ENCODE results near the gene MAP2K3. TPM values are rescaled to one million over a fixed set of nuclear protein-coding genes. Genes with fewer than 3 reads are reported as not detected.

The MAP2K3 gene
- total and polyA plus RNA-seq, 2 donors (not counting 1 experiment from before 2014, with no cell fraction given) = 23.8 to 80.9 TPM

DNA sequence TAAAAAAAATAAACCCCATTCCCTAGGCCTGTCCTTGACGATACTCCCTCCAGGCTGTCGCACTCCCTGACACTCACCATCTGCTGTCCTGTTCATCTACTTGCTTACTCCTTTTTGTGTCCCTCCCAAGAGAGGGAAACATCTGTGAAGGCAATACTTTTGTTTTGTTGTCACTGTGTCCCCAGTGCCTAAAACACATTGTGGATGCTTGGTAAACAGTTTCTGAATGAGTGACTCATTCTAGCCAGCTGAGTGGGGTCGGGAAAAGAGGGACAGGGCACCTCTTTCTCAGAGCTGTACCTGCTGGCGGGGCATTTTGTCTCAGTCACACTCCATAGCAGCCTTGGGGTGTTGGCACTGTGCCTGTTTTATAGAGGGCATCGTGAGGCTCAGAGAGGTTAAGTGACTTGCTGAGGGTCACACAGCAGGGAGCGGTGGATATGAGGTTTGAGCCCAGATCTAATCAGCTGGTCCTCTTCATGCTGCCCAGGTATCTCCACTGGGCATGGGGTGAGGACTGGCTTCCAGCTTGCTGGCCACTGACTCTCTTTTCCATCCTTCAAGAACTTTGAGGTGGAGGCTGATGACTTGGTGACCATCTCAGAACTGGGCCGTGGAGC is 15.6 kb downstream of the MAP2K3 start:
- Histone ChIP-seq H3K36me3 (ENCODE audit: control insufficient read depth, insufficient read depth, low read length) (peaks cover 38% of the 10 kb centered on the region), H3K79me2 (ENCODE audit: control insufficient read depth, insufficient read depth, low read length) (peaks cover 56% of the 10 kb centered on the region), H3K9me3 (ENCODE audit: control insufficient read depth, insufficient read depth, low read depth, low read length) (no peaks in the 10 kb centered on the region), H2AFZ (ENCODE audit: low read length) (no peak overlapping the region), H3K9ac (ENCODE audit: insufficient read depth, low read length) (no peak overlapping the region), H4K20me1 (ENCODE audit: control insufficient read depth, extremely low read depth, insufficient read depth, low read length) (peaks cover 2% of the 10 kb centered on the region), H3K27ac (ENCODE audit: insufficient read depth, low read length) (no peak overlapping the region), H3K27me3 (ENCODE audit: control insufficient read depth, insufficient read depth, low read length) (no peaks in the 10 kb centered on the region), H3K4me1 (ENCODE audit: control insufficient read depth, extremely low read depth, insufficient read depth, low read length) (no peaks in the 10 kb centered on the region), H3K4me3 (replicated peaks in 1 of 4; ENCODE audit: control extremely low read depth in 1 of 4, insufficient read depth in 1 of 4, low read depth in 3 of 4, low read length in 4 of 4) (no peak overlapping the region), H3K4me2 (ENCODE audit: extremely low read depth, insufficient read depth, low read length) (no peak overlapping the region)
- no peak for DNase-seq (ENCODE audit: low read depth in 2 of 2)
- TF ChIP-seq, protein P1, sequence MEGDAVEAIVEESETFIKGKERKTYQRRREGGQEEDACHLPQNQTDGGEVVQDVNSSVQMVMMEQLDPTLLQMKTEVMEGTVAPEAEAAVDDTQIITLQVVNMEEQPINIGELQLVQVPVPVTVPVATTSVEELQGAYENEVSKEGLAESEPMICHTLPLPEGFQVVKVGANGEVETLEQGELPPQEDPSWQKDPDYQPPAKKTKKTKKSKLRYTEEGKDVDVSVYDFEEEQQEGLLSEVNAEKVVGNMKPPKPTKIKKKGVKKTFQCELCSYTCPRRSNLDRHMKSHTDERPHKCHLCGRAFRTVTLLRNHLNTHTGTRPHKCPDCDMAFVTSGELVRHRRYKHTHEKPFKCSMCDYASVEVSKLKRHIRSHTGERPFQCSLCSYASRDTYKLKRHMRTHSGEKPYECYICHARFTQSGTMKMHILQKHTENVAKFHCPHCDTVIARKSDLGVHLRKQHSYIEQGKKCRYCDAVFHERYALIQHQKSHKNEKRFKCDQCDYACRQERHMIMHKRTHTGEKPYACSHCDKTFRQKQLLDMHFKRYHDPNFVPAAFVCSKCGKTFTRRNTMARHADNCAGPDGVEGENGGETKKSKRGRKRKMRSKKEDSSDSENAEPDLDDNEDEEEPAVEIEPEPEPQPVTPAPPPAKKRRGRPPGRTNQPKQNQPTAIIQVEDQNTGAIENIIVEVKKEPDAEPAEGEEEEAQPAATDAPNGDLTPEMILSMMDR (conservative IDR thresholded peaks at IDR 0.05 in 1 of 2, IDR thresholded peaks at IDR 0.05 in 1 of 2; ENCODE audit: low read depth in 1 of 2, low read length in 2 of 2) = no peak
- TF ChIP-seq EZH2 (IDR thresholded peaks at IDR 0.05; ENCODE audit: low read length, missing control alignments) = no peak

DNA sequence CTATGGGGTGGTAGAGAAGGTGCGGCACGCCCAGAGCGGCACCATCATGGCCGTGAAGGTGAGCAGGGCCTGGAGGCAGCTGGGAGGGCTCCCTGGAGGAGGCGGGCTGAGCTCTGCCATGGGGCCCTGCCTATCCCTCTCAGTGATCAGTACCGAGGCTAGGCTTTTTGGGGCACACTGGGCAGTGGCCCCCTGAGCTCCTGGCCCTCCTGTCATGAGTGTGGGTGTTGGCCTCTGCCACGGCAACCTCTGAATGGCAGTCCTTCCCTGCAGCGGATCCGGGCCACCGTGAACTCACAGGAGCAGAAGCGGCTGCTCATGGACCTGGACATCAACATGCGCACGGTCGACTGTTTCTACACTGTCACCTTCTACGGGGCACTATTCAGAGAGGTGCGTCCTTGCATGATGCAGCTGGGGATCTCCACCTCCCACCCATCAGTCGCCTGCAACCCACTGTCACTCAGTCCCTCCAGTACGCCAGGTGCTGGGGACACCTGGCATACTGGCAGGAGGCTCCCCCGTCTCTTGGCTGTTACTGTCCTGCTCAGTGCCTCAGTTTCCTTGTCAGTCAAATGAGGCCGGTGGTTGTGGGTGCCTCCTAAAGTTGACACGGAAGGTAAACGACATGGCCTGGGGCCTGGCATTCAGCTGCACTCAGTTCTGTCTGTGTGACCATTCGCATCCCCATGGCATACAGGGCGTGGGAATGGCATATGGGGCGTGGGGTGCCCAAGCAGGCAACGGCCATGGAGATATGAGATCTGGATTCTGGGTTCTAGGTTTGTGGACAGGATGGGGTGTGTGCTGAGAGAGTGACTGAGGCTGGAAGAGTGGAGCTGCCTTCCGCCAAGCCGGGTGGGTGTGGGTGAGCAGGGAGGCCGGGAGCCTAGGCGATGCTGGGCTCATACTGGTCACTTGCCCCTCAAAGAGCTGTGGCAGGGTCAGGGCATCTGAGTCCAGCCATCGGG is 16.4 kb downstream of the MAP2K3 start:
- Histone ChIP-seq H3K27me3 (ENCODE audit: control insufficient read depth, insufficient read depth, low read length) (no peaks in the 10 kb centered on the region), H3K9ac (ENCODE audit: insufficient read depth, low read length) (no peak overlapping the region), H3K9me3 (ENCODE audit: control insufficient read depth, insufficient read depth, low read depth, low read length) (no peaks in the 10 kb centered on the region), H3K4me2 (ENCODE audit: extremely low read depth, insufficient read depth, low read length) (no peak overlapping the region), H3K27ac (ENCODE audit: insufficient read depth, low read length) (no peak overlapping the region), H4K20me1 (ENCODE audit: control insufficient read depth, extremely low read depth, insufficient read depth, low read length) (peaks cover 2% of the 10 kb centered on the region), H3K36me3 (ENCODE audit: control insufficient read depth, insufficient read depth, low read length) (peaks cover 38% of the 10 kb centered on the region), H2AFZ (ENCODE audit: low read length) (no peak overlapping the region), H3K4me3 (replicated peaks in 1 of 4; ENCODE audit: control extremely low read depth in 1 of 4, insufficient read depth in 1 of 4, low read depth in 3 of 4, low read length in 4 of 4) (no peak overlapping the region), H3K4me1 (ENCODE audit: control insufficient read depth, extremely low read depth, insufficient read depth, low read length) (no peaks in the 10 kb centered on the region), H3K79me2 (ENCODE audit: control insufficient read depth, insufficient read depth, low read length) (peaks cover 48% of the 10 kb centered on the region)
- DNase-seq (ENCODE audit: low read depth in 2 of 2) = no peak
- TF ChIP-seq, protein P1 (conservative IDR thresholded peaks at IDR 0.05 in 1 of 2, IDR thresholded peaks at IDR 0.05 in 1 of 2; ENCODE audit: low read depth in 1 of 2, low read length in 2 of 2) = no peak
- no peak for TF ChIP-seq EZH2 (IDR thresholded peaks at IDR 0.05; ENCODE audit: low read length, missing control alignments)
